Limb (tissue), 2 donors: ENCODE data around the gene MTR.

ENCODE experiments used
- DNase-seq, 2 donors: peaks; one replicate each; pipeline ENCODE4 v3.0.0-alpha.2; 2016; ENCODE audit errors: extremely low spot score in 2 of 2

Gene MTR

DNA sequence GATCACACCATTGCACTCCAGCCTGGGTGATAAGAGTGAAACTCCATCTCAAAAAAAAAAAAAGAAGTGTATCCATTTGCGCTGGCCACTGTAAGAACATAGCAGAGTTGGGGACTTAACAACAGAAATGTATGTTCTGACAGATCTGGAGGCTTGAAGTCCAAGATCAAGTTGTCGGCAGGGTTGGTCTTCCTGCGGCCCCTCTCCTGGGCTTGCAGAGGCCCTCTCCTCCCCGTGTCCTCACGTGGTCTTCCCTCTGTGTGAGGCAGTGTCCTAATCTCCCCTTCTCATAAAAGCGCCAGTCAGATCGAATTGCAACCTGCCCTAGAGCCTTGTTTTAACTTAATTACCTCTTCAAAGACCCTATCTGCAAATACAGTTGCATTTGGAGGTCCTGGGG is 156.6 kb downstream of the MTR start:
- no peak for DNase-seq

- no peak for DNase-seq
Observed at GRCh38 chr1:236952246-236953003, 157.3 kb downstream of the MTR start.

DNA sequence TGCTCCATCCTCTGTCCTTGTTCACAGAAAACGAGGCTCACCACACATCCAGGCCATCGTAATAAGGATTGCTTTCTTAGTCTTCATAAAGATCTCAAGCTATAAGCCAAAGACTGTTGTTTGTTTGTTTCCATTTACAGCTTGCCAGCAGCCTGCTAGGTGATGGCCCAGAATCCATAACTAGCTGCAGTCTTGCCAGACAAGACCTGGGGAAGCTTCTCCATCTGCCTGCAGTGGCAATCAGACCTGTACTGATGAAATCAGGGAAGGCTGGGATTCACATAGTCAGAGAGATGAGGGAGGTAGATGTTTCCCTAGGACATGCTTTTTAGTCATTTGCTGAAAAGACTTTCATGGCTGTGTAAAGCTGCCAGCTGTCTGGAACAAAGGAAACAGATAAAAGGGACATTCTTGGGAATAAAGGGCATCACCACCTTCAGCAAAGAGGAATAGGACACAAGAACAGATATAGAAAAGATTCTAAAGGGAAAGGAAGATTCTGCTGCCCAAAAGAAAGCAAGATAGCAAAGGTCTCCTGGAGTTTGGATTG is 158.1 kb downstream of the MTR start:
- DNase-seq: no peak
